Measurements from ENCODE around the gene SDR42E1.

The SDR42E1 gene

GRCh38 chr16:82033006-82033405 lies 21.7 kb upstream of the SDR42E1 start:
- in situ Hi-C loops (cut with MboI; ENCODE audit: low pct_unique_long_range_greater_than_20kb, low sequenced_read_pairs, unreplicated experiment) = no loop called here
- no peak for DNase-seq (ENCODE audit: low spot score)
- no peak for TF ChIP-seq CTCF (IDR thresholded peaks at IDR 0.05; ENCODE audit: extremely low read depth, insufficient read depth, missing control alignments)

- DNase-seq (ENCODE audit: low spot score) = peak; percentile 44
- in situ Hi-C loops (cut with MboI; ENCODE audit: low pct_unique_long_range_greater_than_20kb, low sequenced_read_pairs, unreplicated experiment) = no loop called here
- TF ChIP-seq CTCF (IDR thresholded peaks at IDR 0.05; ENCODE audit: extremely low read depth, insufficient read depth, missing control alignments) = peak; percentile 43
Observed at GRCh38 chr16:82031116-82032084, 20.1 kb upstream of the SDR42E1 start.

GRCh38 chr16:82027629-82028064 lies 16.4 kb upstream of the SDR42E1 start:
- DNase-seq (ENCODE audit: low spot score) = no peak
- no peak for TF ChIP-seq CTCF (IDR thresholded peaks at IDR 0.05; ENCODE audit: extremely low read depth, insufficient read depth, missing control alignments)
- in situ Hi-C loops (cut with MboI; ENCODE audit: low pct_unique_long_range_greater_than_20kb, low sequenced_read_pairs, unreplicated experiment) = no loop called here

- no peak for DNase-seq (ENCODE audit: low spot score)
- no peak for TF ChIP-seq CTCF (IDR thresholded peaks at IDR 0.05; ENCODE audit: extremely low read depth, insufficient read depth, missing control alignments)
- in situ Hi-C loops (cut with MboI; ENCODE audit: low pct_unique_long_range_greater_than_20kb, low sequenced_read_pairs, unreplicated experiment) = no loop called here
Observed at GRCh38 chr16:82024883-82025282, 13.6 kb upstream of the SDR42E1 start.

- in situ Hi-C loops (cut with MboI; ENCODE audit: low pct_unique_long_range_greater_than_20kb, low sequenced_read_pairs, unreplicated experiment) = no loop called here
- no peak for TF ChIP-seq CTCF (IDR thresholded peaks at IDR 0.05; ENCODE audit: extremely low read depth, insufficient read depth, missing control alignments)
- no peak for DNase-seq (ENCODE audit: low spot score)
Observed at GRCh38 chr16:82024316-82024715, 13.0 kb upstream of the SDR42E1 start.

GRCh38 chr16:82023206-82023605 lies 11.9 kb upstream of the SDR42E1 start:
- in situ Hi-C loops (cut with MboI; ENCODE audit: low pct_unique_long_range_greater_than_20kb, low sequenced_read_pairs, unreplicated experiment) = no loop called here
- DNase-seq (ENCODE audit: low spot score) = no peak
- TF ChIP-seq CTCF (IDR thresholded peaks at IDR 0.05; ENCODE audit: extremely low read depth, insufficient read depth, missing control alignments) = no peak

All from GM13977 (cell line).